MM.1S (cell line): ENCODE data around the gene TBC1D2.

Experiments
- EZH2 ChIP-seq: fragments of 300-600 bp; sonication (generic); optimal IDR thresholded peaks from 2 replicates; pipeline ENCODE3; 2017; ENCODE audit warnings: low read depth, mild to moderate bottlenecking, antibody characterized with exemption, low read length, mixed read lengths
- EZH2phosphoT487 ChIP-seq: fragments of 300-600 bp; sonication (generic); IDR thresholded peaks from 2 replicates; pipeline ENCODE4 v1.6.1; 2018; ENCODE audit warnings: antibody characterized with exemption, low read length

DNA sequence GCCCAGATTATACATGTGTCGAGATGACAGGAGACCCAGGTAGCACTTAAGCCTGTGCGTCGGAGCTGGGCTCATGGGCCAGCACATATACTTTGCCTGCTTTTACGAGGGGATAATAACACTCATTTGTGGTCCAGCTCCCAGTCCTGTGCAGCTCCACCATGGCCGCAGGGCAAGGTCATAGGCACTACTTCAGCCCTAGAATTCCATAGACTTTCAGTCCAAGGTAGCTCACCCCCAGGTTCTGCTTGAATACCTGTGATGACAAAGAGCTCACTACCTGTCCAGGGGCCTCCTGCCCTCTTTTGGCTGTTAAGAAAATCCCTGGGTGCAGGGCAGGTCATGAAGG lies 64.7 kb downstream of the TBC1D2 start:
- TF ChIP-seq EZH2phosphoT487 (no peak), EZH2 (no peak)
